ENCODE measurements around the gene NBEA.

NBEA gene

DNA sequence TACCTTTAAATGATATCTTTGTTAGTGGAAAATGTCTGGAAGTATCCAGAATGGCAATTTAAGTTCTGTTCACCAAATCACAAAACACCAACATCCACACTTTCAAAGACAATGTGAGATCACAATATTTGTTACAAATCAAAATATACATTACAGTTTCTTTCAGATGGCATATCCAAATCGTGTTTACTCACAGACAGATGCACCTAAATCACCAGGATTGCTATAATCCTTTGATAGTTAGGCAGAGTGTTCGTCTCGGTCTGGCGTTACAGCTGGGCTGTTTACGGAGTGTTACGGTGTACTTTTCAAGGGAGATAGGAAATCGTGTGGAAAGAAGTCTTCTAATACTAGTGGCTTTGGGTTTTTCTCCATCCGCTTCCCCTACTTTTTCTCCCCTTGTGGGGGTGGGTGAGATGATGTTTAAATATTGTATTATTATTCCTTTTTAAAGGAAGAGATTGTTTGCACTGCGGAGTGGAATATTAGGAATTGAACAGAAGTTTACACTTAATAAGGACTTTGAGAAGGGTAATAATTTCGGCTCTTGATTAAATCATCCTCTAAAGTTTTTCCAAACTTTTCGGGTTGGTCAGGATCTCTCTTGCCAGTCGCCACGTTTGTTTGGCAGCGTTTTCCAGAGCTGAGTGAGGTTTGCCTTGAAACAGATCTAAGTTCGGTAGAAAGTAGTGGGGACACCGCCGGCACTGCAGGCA lies 532.6 kb downstream of the NBEA start:
- Histone ChIP-seq H3K18ac (ENCODE audit: low read depth in 1 of 2, low read length in 2 of 2) (no peak overlapping the region), H3K9ac (ENCODE audit: low read length) (peak overlapping the region; percentile 95), H2BK12ac (ENCODE audit: low read length in 2 of 2) (no peak overlapping the region), H2BK15ac (ENCODE audit: low read depth, poor library complexity, severe bottlenecking) (no peak overlapping the region), H3K27me3 (ENCODE audit: control insufficient read depth in 1 of 2, insufficient read depth in 1 of 2, low read length in 2 of 2) (peaks cover 0 to 68% of the 10 kb centered on the region in 2 experiments), H2BK120ac (ENCODE audit: low read depth, low read length) (no peak overlapping the region), H2AK5ac (ENCODE audit: low read length, severe bottlenecking) (no peak overlapping the region), H3K79me1 (replicated peaks; ENCODE audit: low read length, poor library complexity, severe bottlenecking) (peaks cover 6% of the 10 kb centered on the region), H3K23ac (ENCODE audit: low read length in 2 of 2) (no peak overlapping the region), H2AFZ (ENCODE audit: low read depth, low read length) (no peak overlapping the region), H3K4me2 (ENCODE audit: low read length, poor library complexity, severe bottlenecking) (peak overlapping the region; percentile 66), H4K8ac (ENCODE audit: low read length) (no peak overlapping the region), H3K36me3 (ENCODE audit: control insufficient read depth in 1 of 2, insufficient read depth in 2 of 2, low read depth in 1 of 2, low read length in 2 of 2) (peaks cover 0 to 7% of the 10 kb centered on the region in 2 experiments), H3K14ac (ENCODE audit: low read length in 2 of 2) (no peak overlapping the region), H3K4me1 (ENCODE audit: control insufficient read depth, insufficient read depth, low read depth, low read length) (peaks cover 24% of the 10 kb centered on the region), H3K9me3 (ENCODE audit: control insufficient read depth, low read length) (no peaks in the 10 kb centered on the region), H3K27ac (ENCODE audit: low read length, poor library complexity, severe bottlenecking) (no peak overlapping the region), H3K4me3 (ENCODE audit: insufficient read depth in 1 of 2, low read depth in 1 of 2, low read length in 2 of 2) (peak overlapping the region in 1 of 2 experiments; percentile 98), H2BK5ac (ENCODE audit: low read depth, low read length, poor library complexity, severe bottlenecking) (no peak overlapping the region), H4K91ac (ENCODE audit: low read length) (no peak overlapping the region), H3K4ac (ENCODE audit: low read depth in 1 of 2, low read length in 2 of 2) (no peak overlapping the region)
- 1% methylated on average over 16 of the region's 17 CpGs for WGBS
- DNase-seq = peak; percentile 30

DNA sequence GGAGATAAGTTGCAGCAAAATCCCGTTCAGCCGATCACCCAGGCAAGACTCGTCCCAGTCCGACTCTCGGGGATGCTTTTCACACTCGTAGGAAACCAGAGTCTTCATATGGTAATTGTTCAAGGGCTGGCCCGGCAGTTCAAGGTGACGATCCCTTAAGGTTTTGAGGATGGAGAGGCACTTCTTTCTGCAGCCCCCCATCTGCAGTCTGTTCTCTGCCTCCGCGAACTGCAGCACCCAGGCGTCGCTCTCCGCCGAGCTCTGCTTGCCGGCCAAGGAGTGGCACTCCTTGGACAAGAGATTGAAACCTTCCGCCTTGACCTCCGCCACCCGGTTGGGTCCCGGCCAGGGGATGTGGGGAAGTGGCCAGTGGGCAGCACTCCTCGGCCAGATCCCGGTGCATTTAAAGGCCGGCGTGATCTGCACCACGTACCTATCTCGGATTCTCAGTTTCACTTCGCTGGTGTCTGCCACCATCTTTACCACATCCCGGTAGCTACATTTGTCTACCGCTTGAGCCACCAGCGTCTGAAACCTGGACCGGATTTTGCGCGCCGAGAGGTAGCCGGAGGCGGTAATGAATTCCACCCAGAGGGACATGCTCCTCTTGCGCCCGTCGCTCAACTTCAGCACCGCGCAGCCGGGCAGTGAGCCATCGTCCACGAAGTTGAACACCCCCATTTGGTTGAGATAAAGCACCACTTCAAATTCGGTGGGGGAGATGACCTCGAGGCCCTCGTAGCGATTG lies 533.3 kb downstream of the NBEA start:
- peak overlapping the region; percentile 67 for H2AFZ ChIP-seq (ENCODE audit: low read depth, low read length)
- H3K4me1 ChIP-seq (ENCODE audit: control insufficient read depth, insufficient read depth, low read depth, low read length) = peaks cover 24% of the 10 kb centered on the region
- H2AK5ac ChIP-seq (ENCODE audit: low read length, severe bottlenecking) = no peak overlapping the region
- H2BK5ac ChIP-seq (ENCODE audit: low read depth, low read length, poor library complexity, severe bottlenecking) = no peak overlapping the region
- peak overlapping the region in 1 of 2 experiments; percentile 85 for H3K23ac ChIP-seq (ENCODE audit: low read length in 2 of 2)
- H4K8ac ChIP-seq (ENCODE audit: low read length) = peak overlapping the region; percentile 55
- no peak overlapping the region for H2BK15ac ChIP-seq (ENCODE audit: low read depth, poor library complexity, severe bottlenecking)
- peaks cover 0 to 7% of the 10 kb centered on the region in 2 experiments for H3K36me3 ChIP-seq (ENCODE audit: control insufficient read depth in 1 of 2, insufficient read depth in 2 of 2, low read depth in 1 of 2, low read length in 2 of 2)
- peak overlapping the region; percentile 57 to 98 for H3K4me3 ChIP-seq (ENCODE audit: insufficient read depth in 1 of 2, low read depth in 1 of 2, low read length in 2 of 2)
- no peak overlapping the region for H3K18ac ChIP-seq (ENCODE audit: low read depth in 1 of 2, low read length in 2 of 2)
- no peaks in the 10 kb centered on the region for H3K9me3 ChIP-seq (ENCODE audit: control insufficient read depth, low read length)
- H3K14ac ChIP-seq (ENCODE audit: low read length in 2 of 2) = no peak overlapping the region
- H3K4me2 ChIP-seq (ENCODE audit: low read length, poor library complexity, severe bottlenecking) = peak overlapping the region; percentile 66
- peaks cover 6% of the 10 kb centered on the region for H3K79me1 ChIP-seq (replicated peaks; ENCODE audit: low read length, poor library complexity, severe bottlenecking)
- no peak overlapping the region for H3K4ac ChIP-seq (ENCODE audit: low read depth in 1 of 2, low read length in 2 of 2)
- no peak overlapping the region for H3K27ac ChIP-seq (ENCODE audit: low read length, poor library complexity, severe bottlenecking)
- H4K91ac ChIP-seq (ENCODE audit: low read length) = no peak overlapping the region
- DNase-seq = peak; percentile 23
- peak overlapping the region; percentile 95 for H3K9ac ChIP-seq (ENCODE audit: low read length)
- H2BK120ac ChIP-seq (ENCODE audit: low read depth, low read length) = no peak overlapping the region
- WGBS = 2% methylated on average over 47 of the region's 47 CpGs
- no peak overlapping the region for H2BK12ac ChIP-seq (ENCODE audit: low read length in 2 of 2)
- peaks cover 0 to 67% of the 10 kb centered on the region in 2 experiments for H3K27me3 ChIP-seq (ENCODE audit: control insufficient read depth in 1 of 2, insufficient read depth in 1 of 2, low read length in 2 of 2)

DNA sequence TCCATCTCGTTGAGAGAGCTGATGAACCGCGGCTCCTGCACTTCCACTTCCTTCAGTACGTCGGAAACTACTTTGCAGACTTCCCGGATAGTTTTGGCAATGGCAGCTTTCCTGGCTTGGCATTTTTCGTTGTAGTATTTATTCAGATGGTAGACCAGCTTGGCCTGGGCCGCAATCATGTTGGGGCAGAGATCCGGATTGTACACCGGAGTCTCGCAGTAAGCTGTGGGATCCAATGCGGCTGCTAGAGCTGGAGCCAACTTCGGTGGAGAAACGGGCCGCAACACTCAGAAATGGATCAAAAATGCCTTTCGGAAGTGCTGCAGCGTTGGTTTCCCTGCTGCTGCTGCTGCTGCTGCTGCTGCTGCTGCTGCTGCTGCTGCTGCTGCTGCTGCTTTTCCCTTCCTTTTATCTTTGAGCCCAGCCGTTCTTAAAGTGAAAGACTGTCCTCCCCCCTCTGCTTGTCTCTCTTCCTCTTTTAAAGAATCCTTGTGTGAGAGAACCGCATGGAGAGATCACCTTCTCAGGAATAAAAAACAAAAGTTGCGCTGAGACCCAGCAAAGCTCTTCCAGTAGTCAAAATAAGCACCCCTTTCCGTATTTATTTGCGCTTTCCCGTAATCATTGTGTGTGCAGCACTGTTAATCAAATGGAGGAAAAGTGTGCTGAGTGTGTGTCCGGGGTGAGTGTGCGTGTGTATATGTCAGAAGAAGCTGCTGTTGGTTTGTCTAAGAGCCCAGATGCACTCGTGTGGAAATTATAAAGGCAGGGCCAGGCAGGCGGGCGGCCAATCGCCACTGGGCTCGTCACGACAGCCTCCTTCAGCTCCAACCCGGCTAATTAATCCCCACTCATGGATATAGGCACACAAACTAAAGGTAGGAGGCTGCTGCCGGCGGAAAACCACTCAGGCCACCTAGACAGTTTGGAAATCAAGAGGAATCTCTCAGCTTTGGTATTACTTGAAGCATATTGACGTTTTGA lies 534.2 kb downstream of the NBEA start, which contains the start of gene MAB21L1:
Gene MAB21L1 (minus strand): TSS at position 730 of the 984 bp plus-strand sequence. CDS start 551 bp downstream, at position 179.
- H3K4me2 ChIP-seq (ENCODE audit: low read length, poor library complexity, severe bottlenecking) = peak within 1 kb of the TSS; percentile 66
- peaks cover 19% of the 10 kb centered on the region for H3K4me1 ChIP-seq (ENCODE audit: control insufficient read depth, insufficient read depth, low read depth, low read length)
- no peak within 1 kb of the TSS for H2BK15ac ChIP-seq (ENCODE audit: low read depth, poor library complexity, severe bottlenecking)
- H3K4ac ChIP-seq (ENCODE audit: low read depth in 1 of 2, low read length in 2 of 2) = no peak within 1 kb of the TSS
- 3% methylated on average over 35 of the region's 35 CpGs for WGBS
- peaks cover 0 to 7% of the 10 kb centered on the region in 2 experiments for H3K36me3 ChIP-seq (ENCODE audit: control insufficient read depth in 1 of 2, insufficient read depth in 2 of 2, low read depth in 1 of 2, low read length in 2 of 2)
- peak within 1 kb of the TSS; percentile 57 to 98 for H3K4me3 ChIP-seq (ENCODE audit: insufficient read depth in 1 of 2, low read depth in 1 of 2, low read length in 2 of 2)
- H2BK12ac ChIP-seq (ENCODE audit: low read length in 2 of 2) = no peak within 1 kb of the TSS
- peaks cover 4% of the 10 kb centered on the region for H3K79me1 ChIP-seq (replicated peaks; ENCODE audit: low read length, poor library complexity, severe bottlenecking)
- H4K8ac ChIP-seq (ENCODE audit: low read length) = peak within 1 kb of the TSS; percentile 55
- peak; percentile 44 for DNase-seq
- H3K18ac ChIP-seq (ENCODE audit: low read depth in 1 of 2, low read length in 2 of 2) = no peak within 1 kb of the TSS
- H2AK5ac ChIP-seq (ENCODE audit: low read length, severe bottlenecking) = no peak within 1 kb of the TSS
- H2BK5ac ChIP-seq (ENCODE audit: low read depth, low read length, poor library complexity, severe bottlenecking) = no peak within 1 kb of the TSS
- peak within 1 kb of the TSS; percentile 95 for H3K9ac ChIP-seq (ENCODE audit: low read length)
- H3K27me3 ChIP-seq (ENCODE audit: control insufficient read depth in 1 of 2, insufficient read depth in 1 of 2, low read length in 2 of 2) = peaks cover 0 to 61% of the 10 kb centered on the region in 2 experiments
- H3K27ac ChIP-seq (ENCODE audit: low read length, poor library complexity, severe bottlenecking) = no peak within 1 kb of the TSS
- no peak within 1 kb of the TSS for H4K91ac ChIP-seq (ENCODE audit: low read length)
- H3K23ac ChIP-seq (ENCODE audit: low read length in 2 of 2) = peak within 1 kb of the TSS in 1 of 2 experiments; percentile 85
- H3K14ac ChIP-seq (ENCODE audit: low read length in 2 of 2) = no peak within 1 kb of the TSS
- H2AFZ ChIP-seq (ENCODE audit: low read depth, low read length) = no peak within 1 kb of the TSS
- H3K9me3 ChIP-seq (ENCODE audit: control insufficient read depth, low read length) = no peaks in the 10 kb centered on the region
- no peak within 1 kb of the TSS for H2BK120ac ChIP-seq (ENCODE audit: low read depth, low read length)

All from mesenchymal stem cell (in vitro differentiated cells and primary cell).